ENCODE measurements around the gene SLC30A4. TPM values are rescaled to one million over a fixed set of nuclear protein-coding genes. Genes with fewer than 3 reads are reported as not detected.

Gene SLC30A4
- total and polyA plus RNA-seq, 9 donors, result 2.5 to 10.9 (median 7.5) TPM

DNA sequence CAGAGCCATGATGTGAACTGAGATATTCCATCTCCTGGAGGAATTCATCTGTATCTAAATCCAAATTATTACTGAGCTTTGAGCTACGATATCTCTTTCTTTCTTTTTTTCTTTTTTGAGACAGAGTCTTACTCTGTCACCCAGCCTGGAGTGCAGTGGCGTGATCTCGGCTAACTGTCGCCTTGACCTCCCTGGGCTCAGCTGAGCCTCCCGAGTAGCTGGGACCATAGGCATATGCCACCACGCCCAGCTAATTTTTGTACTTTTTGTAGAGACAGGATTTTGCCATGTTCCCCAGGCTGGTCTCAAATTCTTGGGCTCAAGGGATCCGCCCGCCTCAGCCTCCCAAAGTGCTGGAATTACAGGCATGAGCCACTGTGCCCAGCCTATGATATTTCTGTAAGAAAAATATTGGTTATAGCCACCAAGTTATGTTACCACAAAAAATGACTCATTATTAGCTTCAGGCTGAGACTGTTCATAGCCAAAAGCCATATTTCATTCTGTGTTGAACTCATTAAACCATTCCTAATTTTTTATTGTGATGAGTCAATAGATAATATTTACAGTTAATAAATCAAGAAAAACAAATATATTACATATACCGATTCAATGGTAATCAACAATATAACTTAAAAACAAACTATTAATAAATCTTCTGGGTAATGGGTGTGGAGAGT, 27.1 kb upstream of the SLC30A4 start:
- H3K27ac ChIP-seq, result no peak overlapping the region
- H3K27me3 ChIP-seq, result no peaks in the 10 kb centered on the region
- no peaks in the 10 kb centered on the region for H3K36me3 ChIP-seq
- TF ChIP-seq, protein P1, sequence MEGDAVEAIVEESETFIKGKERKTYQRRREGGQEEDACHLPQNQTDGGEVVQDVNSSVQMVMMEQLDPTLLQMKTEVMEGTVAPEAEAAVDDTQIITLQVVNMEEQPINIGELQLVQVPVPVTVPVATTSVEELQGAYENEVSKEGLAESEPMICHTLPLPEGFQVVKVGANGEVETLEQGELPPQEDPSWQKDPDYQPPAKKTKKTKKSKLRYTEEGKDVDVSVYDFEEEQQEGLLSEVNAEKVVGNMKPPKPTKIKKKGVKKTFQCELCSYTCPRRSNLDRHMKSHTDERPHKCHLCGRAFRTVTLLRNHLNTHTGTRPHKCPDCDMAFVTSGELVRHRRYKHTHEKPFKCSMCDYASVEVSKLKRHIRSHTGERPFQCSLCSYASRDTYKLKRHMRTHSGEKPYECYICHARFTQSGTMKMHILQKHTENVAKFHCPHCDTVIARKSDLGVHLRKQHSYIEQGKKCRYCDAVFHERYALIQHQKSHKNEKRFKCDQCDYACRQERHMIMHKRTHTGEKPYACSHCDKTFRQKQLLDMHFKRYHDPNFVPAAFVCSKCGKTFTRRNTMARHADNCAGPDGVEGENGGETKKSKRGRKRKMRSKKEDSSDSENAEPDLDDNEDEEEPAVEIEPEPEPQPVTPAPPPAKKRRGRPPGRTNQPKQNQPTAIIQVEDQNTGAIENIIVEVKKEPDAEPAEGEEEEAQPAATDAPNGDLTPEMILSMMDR (IDR thresholded peaks at IDR 0.05), result no peak
- TF ChIP-seq POLR2A (IDR thresholded peaks at IDR 0.05) (no peak), EP300 (IDR thresholded peaks at IDR 0.05) (no peak)
- H3K4me1 ChIP-seq (ENCODE audit: insufficient read depth), result no peaks in the 10 kb centered on the region
- WGBS, 3 donors, result 79 to 86% (median 81%) methylated on average over 9 of the region's 9 CpGs
- intact Hi-C loops (cut with DNase I), result no loop called here
- H3K4me3 ChIP-seq, result no peak overlapping the region
- no peaks in the 10 kb centered on the region for H3K9me3 ChIP-seq
- no peak for DNase-seq

DNA sequence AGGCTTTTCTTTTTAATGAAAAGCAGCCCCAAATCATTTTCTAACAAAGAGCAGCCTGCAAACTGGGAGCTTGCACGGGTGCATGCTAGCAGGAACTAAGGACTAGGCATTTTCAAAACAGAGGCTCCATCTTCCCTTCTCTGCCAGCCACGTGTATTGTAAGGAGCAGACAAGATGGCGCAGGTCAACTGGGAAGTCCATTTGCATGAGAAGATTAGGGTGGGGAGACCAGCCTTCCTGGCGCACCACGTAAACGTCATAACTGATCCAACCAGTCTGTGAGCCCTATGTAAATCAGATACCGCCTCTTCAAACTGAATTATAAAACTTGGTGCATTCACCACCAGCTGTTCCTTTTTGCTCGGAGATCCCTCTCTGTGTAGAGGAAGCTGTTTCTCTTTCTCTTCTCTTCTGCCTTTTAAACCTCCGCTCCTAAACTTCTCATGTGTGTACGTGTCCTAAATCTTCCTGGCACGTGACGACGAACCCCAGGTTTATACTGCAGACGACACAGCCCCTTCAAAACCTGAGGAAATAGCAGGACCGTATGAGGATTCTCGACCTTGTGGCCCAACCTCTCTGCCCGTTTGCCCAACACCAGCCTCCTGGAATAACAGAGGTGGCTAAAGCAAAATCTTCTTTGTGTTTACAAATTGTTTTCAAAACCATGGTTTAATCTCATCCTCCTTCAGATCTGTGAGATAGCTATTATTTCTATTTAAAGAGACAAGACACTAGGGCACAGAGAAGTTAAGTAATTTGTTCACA, 26.4 kb upstream of the SLC30A4 start:
- TF ChIP-seq POLR2A (IDR thresholded peaks at IDR 0.05) (no peak), EP300 (IDR thresholded peaks at IDR 0.05) (no peak)
- TF ChIP-seq, protein P1 (IDR thresholded peaks at IDR 0.05), result no peak
- no peaks in the 10 kb centered on the region for H3K27me3 ChIP-seq
- intact Hi-C loops (cut with DNase I), result no loop called here
- H3K4me3 ChIP-seq, result no peak overlapping the region
- no peaks in the 10 kb centered on the region for H3K36me3 ChIP-seq
- H3K4me1 ChIP-seq (ENCODE audit: insufficient read depth), result no peaks in the 10 kb centered on the region
- no peaks in the 10 kb centered on the region for H3K9me3 ChIP-seq
- no peak for DNase-seq
- no peak overlapping the region for H3K27ac ChIP-seq
- 68 to 78% (median 73%) methylated on average over 17 of the region's 17 CpGs for WGBS, 3 donors

DNA sequence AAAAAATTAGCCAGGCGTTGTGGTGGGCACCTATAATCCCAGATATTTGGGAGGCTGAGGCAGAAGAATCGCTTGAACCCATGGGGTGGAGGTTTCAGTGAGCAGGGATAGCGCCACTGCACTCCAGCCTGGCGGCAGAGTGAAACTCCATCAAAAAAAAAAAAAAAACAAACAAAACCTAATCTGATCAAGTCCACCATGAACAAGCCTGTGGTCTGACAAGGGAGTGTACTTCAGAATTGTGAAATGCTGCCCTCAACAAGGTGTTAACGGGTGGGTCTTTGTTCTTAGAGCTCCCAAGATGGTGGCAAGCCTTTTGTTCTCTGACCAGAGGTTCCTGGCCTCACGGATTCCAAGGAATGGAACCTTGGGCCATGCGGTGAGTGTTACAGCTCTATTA, 24.2 kb upstream of the SLC30A4 start:
- Histone ChIP-seq H3K36me3 (no peaks in the 10 kb centered on the region), H3K27ac (no peak overlapping the region), H3K9me3 (no peaks in the 10 kb centered on the region), H3K4me1 (ENCODE audit: insufficient read depth) (no peaks in the 10 kb centered on the region), H3K4me3 (no peak overlapping the region), H3K27me3 (no peaks in the 10 kb centered on the region)
- intact Hi-C loops (cut with DNase I), result no loop called here
- TF ChIP-seq, protein P1 (IDR thresholded peaks at IDR 0.05), result no peak
- TF ChIP-seq EP300 (IDR thresholded peaks at IDR 0.05) (no peak), POLR2A (IDR thresholded peaks at IDR 0.05) (no peak)
- DNase-seq, result no peak
- 87 to 92% (median 91%) methylated on average over 7 of the region's 7 CpGs for WGBS, 3 donors

DNA sequence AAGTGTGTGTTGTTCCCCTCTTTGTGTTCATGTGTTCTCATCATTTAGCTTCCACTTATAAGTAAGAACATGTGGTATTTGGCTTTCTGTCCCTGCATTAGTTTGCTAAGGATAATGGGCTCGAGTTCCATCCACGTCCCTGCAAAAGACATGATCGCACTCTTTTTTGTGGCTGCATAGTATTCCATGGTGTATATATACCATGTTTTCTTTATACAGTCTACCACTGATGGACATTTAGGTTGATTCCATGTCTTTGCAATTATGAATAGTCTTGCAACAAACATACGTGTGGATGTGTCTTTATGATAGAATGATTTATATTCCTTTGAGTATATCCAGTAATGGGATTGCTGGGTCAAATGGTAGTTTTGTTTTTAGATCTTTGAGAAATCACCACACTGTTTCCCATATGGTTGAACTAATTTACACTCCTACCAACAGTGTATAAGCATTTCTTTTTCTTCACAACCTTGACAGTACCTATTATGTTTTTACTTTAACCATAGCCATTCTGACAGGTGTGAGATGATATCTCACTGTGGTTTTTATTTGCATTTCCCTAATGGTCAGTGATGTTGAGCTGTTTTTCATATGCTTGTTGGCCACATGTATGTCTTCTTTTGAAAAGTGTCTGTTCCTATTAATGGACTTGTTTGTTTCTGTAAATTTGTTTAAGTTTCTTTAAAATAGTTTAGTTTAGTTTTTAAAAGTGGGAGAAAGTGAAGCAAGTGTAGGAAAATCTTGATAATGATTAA, 21.9 kb upstream of the SLC30A4 start:
- Histone ChIP-seq H3K27ac (no peak overlapping the region), H3K36me3 (no peaks in the 10 kb centered on the region), H3K27me3 (no peaks in the 10 kb centered on the region), H3K4me1 (ENCODE audit: insufficient read depth) (no peaks in the 10 kb centered on the region), H3K9me3 (no peaks in the 10 kb centered on the region), H3K4me3 (no peak overlapping the region)
- 85 to 88% (median 87%) methylated on average over 4 of the region's 4 CpGs for WGBS, 3 donors
- no peak for DNase-seq
- intact Hi-C loops (cut with DNase I), result no loop called here
- TF ChIP-seq POLR2A (IDR thresholded peaks at IDR 0.05), result no peak
- TF ChIP-seq, protein P1 (IDR thresholded peaks at IDR 0.05), result no peak
- no peak for TF ChIP-seq EP300 (IDR thresholded peaks at IDR 0.05)
